Fibroblast of skin of right quadriceps (primary cell): ENCODE data around the gene MYO5C.

Experiments used
- DNase-seq: peaks from one replicate; pipeline ENCODE4 v3.0.0-alpha.2; 2013

MYO5C gene

DNA sequence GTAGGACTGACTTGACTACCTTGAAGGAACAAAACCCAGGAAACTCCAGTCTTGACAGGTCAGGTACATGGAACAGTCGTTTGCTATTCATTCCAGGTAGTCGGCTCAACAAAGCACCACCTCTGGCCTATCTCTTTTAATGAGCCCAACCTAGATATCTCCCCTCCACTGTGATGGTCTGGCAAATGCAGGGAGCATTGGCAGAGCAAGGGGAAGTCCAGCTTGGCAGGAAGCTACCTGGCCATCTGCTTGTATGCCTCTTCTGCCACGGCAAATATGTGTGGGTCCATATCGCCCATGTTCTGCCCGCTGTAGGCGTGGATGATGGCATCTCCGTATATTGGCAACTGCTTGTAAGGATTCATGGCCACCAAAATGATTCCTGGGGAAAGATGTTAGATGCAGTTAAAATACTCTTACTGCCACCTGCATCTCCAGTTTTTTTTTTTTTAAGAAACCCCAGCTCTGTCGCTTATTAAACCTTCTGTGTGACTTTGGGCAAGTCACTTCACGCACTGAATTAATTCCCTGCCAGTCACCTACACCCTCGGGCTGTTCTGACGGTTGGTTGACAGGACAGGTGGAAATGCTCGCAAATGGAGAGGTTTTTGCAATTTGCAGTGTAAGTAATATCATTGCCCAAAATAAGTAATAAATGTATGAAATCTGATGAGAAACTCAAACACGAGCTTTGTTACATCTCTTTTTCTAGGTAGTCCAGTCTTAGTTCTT is 16.8 kb downstream of the MYO5C start:
- DNase-seq, result no peak

DNA sequence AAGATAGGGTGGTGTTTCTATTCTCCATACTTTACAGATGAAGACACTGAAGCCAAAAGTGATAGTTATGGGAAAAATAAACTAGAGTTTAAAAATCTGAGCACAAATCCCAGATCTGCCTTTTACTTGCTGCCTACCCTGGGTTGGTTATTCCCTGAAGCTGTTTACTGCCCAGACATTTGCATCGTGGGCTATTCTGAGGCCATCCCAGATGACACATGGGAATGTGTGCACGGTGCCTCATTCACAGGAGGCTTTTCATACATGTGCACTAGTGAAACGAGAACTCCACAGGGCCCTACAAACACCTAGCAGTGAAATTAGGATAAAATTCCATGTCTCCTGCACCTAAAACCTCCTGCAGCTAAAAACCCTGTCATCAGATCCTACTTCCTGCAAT is 17.5 kb downstream of the MYO5C start:
- DNase-seq, result no peak

DNA sequence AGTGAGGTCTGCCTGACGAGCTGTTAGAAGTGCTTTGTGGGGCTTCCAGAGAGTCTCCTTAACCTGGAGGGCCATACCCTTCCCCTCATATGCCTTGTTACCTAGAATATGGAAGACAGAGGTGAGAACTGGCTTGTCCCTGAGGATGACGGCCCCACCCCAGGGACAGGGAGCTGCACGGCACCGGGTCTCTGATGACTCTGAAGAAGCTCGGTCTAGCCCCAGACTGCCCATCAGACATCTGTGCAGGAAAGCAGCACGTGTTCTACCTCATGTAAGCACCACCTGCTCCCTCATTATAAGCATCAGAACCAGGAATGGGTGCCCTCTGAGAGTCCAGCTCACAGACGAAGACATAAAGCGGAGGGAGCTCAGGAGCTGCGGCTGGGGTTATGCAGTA is 18.0 kb downstream of the MYO5C start:
- no peak for DNase-seq

DNA sequence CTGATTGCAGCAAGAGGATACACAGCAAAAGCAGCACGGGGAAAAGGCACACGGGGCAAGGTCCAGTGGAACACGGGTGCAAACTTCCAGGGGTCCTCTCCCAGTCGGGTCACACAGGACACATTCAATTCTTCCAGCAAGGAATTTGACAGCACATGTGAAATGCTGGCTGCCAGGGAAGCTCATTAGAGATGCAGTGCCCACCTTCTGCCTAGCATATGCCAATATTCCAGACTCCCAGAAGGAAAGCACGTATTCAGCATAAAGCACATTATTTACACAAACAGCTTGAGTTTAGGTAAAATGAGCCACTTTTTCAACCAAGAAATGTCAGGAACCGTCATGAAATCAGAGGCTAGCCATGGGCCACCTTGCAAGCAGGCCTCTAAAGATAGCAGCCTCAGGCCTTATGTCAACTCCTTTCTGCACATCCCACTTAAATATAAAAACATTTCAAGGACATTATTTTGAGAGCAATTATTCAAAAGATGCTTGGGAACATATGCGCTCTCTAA is 19.3 kb downstream of the MYO5C start:
- DNase-seq, result no peak

DNA sequence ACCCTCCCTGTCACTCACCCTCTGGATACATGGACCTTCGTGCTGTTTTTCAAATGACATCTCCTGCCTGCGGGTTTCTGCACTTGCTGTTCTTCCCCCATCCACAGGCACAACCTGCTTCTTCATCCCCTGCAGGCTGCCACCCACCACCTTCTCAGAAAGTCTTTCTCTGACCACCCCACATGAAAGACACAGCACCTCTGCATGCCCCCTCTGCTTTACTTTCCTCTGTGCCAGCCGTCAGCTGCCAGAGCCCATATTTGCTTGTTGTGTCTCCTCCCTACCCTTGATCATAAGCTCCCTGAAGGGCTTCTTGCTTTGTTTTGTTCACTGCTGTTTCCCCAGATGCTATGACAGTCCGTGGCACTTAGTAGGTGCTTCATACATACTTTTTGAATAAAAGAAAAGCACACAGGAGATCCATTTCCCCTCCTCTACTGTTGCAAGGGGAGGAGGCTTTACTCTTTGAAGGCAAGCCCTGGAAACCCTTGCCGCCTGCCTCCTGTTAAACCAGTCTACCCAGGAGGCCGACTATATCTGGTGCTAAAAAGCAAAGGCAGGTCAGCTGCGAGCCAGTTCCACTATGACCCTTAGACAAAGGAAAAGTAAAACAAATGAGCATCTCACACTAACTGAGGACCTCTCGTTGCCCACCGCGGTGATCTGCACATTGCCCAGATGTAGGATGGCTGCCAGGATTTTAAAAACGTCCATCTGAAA is 31.9 kb downstream of the MYO5C start:
- DNase-seq, result no peak

DNA sequence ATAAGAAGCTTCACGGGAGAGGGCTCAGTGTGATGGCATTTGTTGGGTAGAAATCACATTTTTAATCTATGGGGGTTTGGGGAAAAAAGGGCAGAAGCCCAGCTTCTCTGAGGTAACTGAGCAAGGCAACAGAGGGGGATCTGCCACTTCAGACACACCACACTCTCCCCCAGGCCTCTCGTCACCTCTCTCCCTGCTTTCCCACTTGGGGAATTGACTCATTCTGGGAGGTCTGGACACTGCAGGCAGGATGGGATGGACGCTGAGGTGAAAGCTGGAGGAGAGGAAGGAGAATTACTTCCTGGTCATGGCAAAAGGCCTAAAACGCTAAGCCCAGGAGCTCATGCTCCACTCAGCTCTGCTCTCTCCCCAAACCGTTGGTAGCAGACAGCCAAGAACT is 33.2 kb downstream of the MYO5C start:
- peak; percentile 14 for DNase-seq

DNA sequence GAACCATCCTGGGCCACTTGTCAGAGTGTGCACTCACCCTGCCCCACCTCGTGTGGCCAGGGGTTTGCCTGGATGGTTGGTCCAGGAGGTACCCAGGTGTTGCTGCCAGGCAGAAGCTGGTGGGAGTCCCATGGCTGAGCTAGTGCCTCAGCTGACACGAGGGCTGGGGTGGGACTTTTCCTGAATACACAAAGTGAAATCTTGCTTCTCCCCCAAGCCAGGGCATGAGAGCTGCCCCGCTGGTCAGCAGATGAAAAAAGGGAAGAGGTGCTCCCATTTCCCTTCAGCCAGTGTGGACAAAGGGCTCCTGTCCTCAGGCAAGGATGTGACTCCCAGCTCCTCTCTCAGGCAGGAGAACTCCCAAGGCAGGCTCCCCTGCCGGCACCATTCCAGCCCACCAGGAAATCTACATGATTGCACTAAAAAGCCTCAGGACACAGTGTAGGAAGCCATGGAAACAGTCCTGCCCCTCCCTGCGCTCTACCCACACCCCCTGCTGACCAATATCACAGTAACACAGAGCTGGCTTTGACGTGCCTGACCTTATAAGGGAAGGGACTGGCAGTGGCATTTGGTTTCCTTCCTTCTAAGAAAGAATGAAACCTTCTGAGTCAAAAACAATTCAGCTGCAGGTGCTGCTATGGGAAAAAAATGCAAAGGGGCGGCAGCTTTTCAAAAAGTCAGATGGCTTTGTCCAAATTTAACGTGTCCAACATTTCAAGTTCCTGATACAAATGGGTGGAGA is 33.9 kb downstream of the MYO5C start:
- DNase-seq, result peak; percentile 78

DNA sequence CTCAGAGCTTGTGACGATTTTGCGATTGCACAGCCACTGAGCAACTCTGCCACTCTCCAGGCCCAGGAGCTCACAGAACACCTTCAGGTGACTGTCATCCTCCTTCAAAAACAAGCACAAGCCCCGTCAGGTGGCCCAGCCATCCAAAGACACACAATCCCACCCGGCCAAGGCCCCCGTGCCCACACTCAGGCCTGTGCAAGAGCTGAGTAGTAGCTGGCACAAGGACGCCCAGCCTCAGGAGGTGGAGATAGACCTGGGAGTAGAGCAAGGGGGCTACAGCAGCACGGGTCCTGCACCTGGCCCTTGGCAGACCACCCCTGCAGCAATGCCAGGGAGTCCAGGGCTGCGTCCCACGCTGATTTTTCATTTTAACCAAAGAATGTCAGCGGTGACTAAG is 34.6 kb downstream of the MYO5C start:
- no peak for DNase-seq

DNA sequence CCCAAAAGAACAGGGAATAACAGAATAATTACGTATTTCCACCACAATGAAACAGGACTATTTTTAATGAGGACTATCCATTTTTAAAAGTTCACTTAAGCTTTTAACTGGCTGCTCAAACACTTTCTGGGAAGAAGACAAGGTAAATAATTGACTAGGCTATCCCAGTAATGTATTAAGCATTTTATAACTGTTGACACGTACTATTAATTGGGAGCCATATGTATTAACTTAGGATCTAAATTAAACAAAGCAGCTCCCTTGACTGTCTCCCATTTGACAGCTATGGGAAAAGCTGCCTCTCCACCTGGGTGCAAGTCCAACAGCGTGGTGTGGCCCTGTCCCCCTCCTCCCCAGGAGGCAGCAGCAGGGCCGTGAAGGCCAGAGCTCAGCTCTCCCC is 36.1 kb downstream of the MYO5C start:
- no peak for DNase-seq

DNA sequence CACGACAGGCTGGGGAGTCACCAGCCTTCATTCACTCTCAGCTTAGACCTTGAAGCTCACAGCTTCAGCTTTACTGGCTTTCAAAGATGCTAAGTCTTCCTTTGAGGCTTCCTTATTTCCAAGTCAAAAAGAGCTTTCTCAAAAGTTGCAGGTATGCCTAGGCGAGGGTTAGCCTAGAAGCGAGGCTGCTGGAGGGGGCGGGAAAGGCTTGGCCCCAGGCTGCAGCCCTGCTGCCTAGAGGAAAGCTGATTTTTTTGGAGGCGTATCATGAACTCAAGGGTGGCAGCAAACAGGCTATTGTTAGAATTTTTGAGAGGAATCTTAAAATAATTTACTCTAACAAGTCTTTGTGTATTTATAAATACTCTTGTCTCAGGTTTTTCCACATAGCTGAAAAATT is 37.1 kb downstream of the MYO5C start:
- no peak for DNase-seq

DNA sequence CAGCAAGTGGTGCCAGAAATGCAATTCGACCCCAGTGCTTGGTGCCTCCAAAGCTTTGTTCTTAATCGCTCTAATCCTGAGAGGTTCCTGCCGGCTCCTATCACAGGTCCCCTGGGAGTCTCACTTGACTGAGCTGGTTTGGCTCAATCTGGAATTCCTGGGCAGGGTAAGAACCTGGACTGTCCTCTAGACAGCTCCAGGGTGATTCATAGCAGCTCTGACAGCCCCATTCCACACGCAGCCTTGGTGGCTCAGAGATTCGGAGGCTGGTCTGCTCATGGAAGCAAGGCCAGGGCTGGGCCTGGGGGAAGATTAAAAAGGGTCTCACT is 37.9 kb downstream of the MYO5C start:
- peak; percentile 81 for DNase-seq

DNA sequence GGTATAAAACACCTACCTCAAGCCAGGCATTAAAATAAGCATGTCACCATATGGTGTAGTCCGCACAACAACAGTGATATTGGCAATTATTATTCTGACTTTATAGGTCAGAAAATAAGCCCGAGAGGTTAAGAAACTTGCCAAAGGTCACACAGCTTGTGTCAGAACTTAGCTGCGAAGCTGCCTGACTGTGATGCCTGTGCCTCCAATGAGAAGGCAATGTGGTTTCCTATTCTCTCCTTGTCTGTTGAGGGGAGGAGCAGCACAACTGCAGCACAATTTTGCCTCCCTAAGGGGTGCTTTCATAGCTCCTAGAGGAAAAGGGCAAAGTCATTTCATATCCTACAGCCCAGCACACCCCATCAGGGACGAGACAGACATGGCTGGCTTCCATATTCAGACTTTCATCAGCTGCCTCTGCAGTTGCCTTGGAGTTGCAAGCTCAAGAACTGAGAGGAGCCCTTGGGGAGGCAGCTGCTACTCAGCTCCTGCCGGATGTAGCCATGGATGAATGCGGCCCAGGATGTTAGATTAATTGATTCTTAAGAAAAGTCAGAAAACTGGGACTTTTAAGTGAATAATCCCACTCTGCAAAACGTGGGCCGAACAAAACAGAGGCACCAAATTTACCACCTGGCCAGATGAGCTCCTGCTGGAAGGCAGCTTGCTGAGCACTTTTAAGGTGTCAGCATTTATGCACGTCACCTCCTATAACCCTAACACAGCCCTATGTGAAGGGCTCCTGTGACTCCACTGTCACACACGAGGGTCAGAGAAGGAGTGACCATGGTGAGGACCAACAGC is 38.5 kb downstream of the MYO5C start:
- peak; percentile 34 for DNase-seq

DNA sequence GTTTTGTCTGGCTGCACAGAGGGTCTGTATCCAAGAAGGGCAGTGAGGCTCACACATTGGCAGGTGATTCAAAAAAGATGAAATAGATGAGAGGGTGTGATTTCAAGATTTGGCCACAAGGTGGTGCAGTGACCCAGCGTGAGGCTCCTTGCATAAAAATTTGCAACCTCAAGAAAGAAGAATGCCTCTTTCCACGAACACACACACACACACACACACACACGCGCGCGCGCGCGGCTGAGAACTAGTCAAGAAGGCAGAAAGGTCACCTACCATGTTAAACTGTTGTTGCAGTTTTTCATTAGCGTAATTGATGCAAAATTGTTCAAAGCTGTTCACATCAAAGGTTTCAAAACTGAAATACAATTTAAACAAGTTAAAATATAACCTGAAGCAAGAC is 39.2 kb downstream of the MYO5C start:
- DNase-seq, result peak; percentile 72

DNA sequence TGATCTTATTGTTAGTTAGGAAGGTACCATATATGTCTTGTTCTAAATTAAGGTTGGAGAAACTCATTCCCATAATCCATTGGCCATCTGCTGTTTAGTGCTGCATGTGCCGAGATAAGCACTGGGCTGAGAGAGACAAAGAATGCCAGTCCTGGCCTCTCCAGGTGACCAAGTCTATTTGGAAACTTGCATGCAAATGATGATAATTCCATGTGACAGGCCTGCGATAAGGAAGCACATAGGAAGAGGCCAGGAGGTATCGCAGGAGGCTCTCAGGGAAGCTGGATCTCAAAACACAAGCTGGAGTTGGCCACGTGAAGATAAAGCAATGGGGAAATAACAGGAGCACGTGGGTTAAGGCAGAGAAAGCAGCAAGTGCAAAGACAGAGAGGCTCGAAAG is 39.7 kb downstream of the MYO5C start:
- DNase-seq, result no peak

DNA sequence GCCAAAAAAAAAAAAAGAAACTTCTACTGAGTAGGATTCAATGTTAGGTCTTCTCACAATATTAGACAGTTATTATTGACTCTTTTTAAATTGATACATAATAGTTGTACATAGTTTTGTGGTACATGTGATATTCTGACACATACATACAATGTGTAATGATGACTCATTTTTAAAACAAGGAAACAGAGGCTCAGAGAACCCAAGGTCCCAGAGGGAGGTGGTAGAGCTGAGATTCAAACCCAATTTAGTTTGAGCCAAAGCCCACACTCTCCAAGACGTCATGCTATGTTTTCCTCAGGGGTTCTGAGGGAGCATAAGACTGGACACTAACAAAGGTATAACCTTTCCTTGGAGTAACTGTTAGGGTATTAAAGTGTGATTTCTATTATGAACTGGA is 40.6 kb downstream of the MYO5C start:
- peak; percentile 61 for DNase-seq

DNA sequence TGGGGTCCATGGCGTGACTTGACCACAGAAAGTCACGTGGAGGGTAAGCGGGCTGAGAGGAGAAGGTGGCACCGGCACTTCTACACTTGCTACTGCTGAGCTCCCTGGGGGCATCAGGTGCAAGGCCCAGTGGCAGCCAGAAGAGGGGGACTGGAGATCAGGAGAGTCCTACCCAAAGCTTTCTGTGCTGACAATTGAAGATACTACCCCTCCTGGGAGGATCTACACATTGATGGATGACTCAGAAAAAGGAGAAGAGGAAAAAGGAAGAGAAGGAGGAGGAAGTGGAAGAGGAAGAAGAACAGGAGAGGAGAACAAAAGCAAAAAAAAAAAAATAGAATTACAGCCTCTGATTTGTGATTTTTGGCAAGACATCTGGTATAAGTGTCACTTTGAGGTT is 41.2 kb downstream of the MYO5C start:
- DNase-seq, result no peak

DNA sequence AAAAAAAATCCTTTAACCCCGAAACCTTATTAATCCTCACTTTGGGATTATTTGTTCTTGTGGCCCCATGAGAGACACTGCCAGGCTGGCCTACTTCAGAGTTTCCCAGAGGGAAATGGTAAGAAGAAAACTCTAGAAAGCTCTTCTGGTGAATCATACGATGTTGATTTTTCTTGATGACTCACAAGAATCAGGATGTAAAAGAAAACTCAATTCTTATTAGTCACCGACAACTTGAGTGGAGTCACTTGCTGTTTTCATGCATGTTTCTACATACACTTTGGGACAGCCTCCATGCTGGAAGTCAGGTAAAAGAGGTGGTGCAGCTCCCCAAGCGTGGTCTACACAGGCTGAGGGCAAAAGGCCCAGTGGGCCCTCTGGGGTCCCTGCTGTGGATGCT is 42.8 kb downstream of the MYO5C start:
- DNase-seq, result peak; percentile 92

DNA sequence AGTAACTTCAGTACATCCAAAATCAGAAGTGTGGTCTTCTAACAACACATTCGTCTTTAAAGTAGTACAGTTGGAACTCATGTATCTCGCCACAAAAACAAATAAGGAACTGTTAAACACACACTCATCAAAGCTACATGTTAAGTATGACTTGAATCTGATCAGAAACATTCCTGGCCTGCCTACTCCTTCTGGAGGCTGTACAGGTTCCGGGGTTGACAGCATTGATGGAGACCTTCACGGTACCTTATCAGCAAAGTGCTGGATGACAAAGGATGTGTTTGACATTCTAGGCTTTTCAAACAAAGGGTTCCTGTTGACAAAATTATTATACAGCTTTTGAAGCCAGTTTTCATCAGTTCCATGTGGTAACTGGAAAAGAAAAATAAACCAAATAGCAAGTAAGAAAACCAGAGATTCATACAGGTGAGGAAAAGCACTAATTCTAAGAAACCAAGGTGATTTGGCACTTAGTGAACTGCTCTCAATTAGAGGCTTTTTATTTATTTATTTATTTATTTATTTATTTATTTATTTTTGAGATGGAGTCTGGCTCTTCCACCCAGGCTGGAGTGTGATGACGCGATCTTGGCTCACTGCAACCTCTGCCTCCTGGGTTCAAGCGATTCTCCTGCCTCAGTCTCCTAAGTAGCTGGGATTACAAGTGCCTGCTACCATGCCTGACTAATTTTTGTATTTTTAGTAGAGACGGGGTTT is 44.3 kb downstream of the MYO5C start:
- DNase-seq, result no peak

DNA sequence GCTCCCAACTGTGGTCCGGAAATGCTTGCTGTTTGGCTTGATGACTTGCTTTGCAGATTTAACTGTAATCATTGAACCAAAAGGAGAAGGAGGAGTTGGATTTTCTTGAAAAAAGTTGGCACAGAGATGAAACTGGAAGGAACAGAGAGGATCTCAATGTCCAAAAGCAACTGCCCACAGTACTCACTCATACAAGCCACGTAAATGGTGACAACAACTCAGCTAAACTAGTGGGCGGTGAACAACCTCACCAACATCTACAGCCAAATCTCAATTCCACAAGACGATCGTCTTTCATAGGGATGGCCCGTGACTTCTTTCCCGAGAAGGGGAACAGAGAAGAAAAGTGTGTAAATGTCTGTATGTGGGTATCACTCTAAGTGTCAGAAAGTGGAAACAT is 48.1 kb downstream of the MYO5C start:
- no peak for DNase-seq

DNA sequence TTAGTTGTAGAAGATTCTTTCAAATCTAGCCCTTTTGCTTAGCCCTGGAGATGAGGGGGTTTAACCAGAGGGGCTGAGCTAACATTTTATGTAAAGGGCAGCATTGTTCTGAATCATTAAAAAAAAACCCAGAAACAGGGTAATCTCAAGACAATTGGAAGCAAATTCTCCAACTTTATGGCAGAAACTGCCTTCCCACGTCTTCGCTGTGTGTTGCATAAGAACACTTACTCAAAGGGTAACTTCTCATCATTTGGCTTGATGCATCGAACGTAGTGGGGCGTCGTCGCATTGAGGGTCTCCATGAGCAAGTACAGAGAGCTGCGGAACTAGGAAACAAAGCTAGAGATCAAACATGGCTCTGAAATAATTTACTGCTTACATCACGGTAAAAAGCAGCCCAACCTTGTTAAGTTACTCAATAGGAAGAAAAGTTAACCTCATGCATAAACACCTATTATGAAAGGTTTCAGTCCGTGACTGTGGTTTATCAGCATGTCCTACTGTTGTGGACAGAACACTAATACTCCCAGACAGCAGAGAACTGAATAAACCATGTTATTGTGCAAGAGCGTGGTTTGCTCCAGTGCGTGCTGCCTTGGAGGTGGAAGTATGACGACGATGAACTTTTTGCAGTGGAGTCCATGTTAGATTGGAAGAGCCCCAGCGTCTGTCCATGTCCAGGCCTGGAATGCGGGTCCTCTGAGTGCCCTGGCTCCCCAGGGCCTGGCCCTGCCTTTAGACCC is 48.7 kb downstream of the MYO5C start:
- peak; percentile 75 for DNase-seq

DNA sequence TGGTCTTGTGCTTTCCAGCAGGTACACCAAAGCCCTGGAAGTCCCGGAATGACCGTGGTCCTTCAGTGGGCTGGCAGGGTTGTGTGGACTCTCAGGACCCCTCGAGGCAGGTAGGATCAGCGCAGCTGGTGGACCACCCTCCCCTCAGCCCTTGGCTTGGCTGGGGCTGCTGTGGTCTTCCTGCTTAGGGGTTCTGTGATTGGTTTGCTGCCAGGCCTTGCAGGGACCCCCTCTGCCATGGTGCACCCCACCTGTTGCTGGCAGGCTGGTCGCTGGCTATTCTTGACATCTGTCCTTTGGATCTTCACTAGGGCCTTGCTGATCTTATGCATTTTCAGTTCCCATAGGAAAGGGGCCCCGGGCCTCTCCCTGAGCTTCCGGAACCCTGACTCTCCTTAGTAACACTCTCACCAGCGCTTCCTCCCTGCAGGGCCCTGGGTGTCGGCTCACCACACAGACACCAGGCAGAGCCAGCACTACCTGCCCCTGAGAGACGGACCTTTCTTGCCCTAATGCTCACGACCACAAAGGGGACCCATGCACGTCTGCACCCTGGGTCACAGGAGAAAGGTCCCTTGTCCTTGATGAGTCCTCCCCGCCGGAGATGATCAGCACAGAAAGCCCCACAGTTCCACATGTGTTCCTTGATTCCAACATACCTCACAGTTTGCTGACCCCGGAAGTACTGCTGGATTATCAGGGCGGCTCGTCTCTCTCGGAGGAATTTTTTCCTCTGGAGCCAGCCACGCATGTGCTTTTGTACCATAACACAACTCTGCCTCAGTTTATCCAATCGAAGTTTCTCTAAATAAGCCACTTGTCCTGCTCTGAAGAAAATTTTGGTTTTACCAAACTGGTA is 51.7 kb downstream of the MYO5C start:
- DNase-seq, result no peak
